ENCODE results near the gene RAD51B.
"Not testable (repeated sequence)": the region's sequence is repeated elsewhere in the genome, so short reads cannot be mapped to it uniquely, and the experiment has no call there.

The RAD51B gene

DNA sequence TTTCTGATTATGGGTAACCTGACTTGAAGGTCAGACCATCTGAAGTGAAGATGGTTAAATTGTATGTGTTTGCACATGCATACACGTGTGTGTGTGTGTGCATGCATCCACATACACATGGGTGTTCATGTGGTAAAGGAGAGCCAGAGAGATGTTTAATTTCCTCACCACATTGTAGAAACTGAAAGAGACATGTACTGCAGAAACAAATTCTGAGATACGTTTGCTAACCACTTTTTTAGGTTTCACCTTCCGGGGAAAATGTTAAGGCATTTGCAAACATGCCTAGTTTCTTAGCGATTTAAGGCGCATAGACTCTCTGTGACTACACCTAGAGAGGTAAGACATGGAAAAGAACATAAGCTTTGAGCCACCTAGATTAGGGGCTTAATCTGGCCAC, 362.9 kb downstream of the RAD51B start:
- TF ChIP-seq, protein P1, sequence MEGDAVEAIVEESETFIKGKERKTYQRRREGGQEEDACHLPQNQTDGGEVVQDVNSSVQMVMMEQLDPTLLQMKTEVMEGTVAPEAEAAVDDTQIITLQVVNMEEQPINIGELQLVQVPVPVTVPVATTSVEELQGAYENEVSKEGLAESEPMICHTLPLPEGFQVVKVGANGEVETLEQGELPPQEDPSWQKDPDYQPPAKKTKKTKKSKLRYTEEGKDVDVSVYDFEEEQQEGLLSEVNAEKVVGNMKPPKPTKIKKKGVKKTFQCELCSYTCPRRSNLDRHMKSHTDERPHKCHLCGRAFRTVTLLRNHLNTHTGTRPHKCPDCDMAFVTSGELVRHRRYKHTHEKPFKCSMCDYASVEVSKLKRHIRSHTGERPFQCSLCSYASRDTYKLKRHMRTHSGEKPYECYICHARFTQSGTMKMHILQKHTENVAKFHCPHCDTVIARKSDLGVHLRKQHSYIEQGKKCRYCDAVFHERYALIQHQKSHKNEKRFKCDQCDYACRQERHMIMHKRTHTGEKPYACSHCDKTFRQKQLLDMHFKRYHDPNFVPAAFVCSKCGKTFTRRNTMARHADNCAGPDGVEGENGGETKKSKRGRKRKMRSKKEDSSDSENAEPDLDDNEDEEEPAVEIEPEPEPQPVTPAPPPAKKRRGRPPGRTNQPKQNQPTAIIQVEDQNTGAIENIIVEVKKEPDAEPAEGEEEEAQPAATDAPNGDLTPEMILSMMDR (IDR thresholded peaks at IDR 0.05; ENCODE audit: borderline replicate concordance, insufficient read depth, low read depth, low read length) = no peak
- no peak overlapping the region for H3K4me3 ChIP-seq (ENCODE audit: low read depth, low read length)

GRCh38 chr14:68186500-68187276, 367.1 kb downstream of the RAD51B start:
- not testable (repeated sequence) for H3K4me3 ChIP-seq (ENCODE audit: low read depth, low read length)

GRCh38 chr14:68188174-68188573, 368.6 kb downstream of the RAD51B start:
- H3K4me3 ChIP-seq (ENCODE audit: low read depth, low read length) = no peak overlapping the region
- TF ChIP-seq, protein P1 (IDR thresholded peaks at IDR 0.05; ENCODE audit: borderline replicate concordance, insufficient read depth, low read depth, low read length) = no peak

DNA sequence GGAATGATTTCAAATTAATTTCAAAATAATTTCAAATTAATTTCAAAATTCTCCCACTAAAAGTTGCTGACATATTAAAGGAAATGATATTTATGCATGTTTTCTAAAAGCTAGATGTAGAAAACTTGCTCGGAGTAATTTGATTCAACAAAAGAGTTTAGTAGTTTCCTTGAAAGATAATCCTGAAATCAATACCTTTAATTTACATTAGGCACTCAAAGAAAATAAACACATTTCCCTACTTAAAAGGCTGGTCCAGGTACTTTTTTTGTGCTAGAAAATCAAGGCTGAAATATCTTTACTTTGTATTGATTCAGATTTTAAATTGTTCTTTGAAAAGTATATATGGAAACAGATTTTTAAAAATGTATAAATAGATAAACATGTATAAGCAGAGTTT, 370.5 kb downstream of the RAD51B start:
- TF ChIP-seq, protein P1 (IDR thresholded peaks at IDR 0.05; ENCODE audit: borderline replicate concordance, insufficient read depth, low read depth, low read length) = no peak
- H3K4me3 ChIP-seq (ENCODE audit: low read depth, low read length) = no peak overlapping the region

- TF ChIP-seq, protein P1 (IDR thresholded peaks at IDR 0.05; ENCODE audit: borderline replicate concordance, insufficient read depth, low read depth, low read length) = no peak
Measured at GRCh38 chr14:68191567-68192321, 372.2 kb downstream of the RAD51B start.

GRCh38 chr14:68192935-68193334, 373.4 kb downstream of the RAD51B start:
- TF ChIP-seq, protein P1 (IDR thresholded peaks at IDR 0.05; ENCODE audit: borderline replicate concordance, insufficient read depth, low read depth, low read length) = no peak
- H3K4me3 ChIP-seq (ENCODE audit: low read depth, low read length) = no peak overlapping the region

More at GRCh38 chr14:68191567-68192321, 372.2 kb downstream of the RAD51B start:
- H3K4me3 ChIP-seq (ENCODE audit: low read depth, low read length) = no peak overlapping the region

- no peak overlapping the region for H3K4me3 ChIP-seq (ENCODE audit: low read depth, low read length)
- TF ChIP-seq, protein P1 (IDR thresholded peaks at IDR 0.05; ENCODE audit: borderline replicate concordance, insufficient read depth, low read depth, low read length) = no peak
Measured at GRCh38 chr14:68193970-68194681, 374.5 kb downstream of the RAD51B start.
